A549 (cell line): ENCODE data around the gene SLC39A10. TPM values are rescaled to one million over a fixed set of nuclear protein-coding genes. Genes with fewer than 3 reads are reported as not detected.

Experiments
- ATAC-seq, 2 experiments: fragments of 200-7000 bp in 1 of 2; fragments of >200 bp in 1 of 2; cut with Nextera tagmentation in 1 of 2; cut with Tn5 transposase in 1 of 2; 3 replicates each; pipeline versions ENCODE4 v1.8.0 to v1.9.1; 2018 to 2020; ENCODE audit warnings: mild to moderate bottlenecking in 1 of 2, moderate library complexity in 1 of 2
- CTCF ChIA-PET: fragments of 300-600 bp; sonication (Branson Sonifier 250); formaldehyde crosslinking; extraction: SDS; loops from one replicate; lab custom pipeline; 2021; ENCODE audit warnings: antibody characterized with exemption, inconsistent platforms; lab: Yijun Ruan, JAX
- POLR2A ChIA-PET: fragments of 350-600 bp; formaldehyde crosslinking; extraction: SDS; loops from one replicate; lab custom pipeline; 2021; ENCODE audit warnings: antibody characterized with exemption, inconsistent platforms; lab: Yijun Ruan, JAX
- DNase-seq, 2 experiments: peaks; one replicate each; pipeline versions ENCODE4 v3.0.0 to v3.0.0-alpha.2; 2011 to 2016; ENCODE audit warnings: low read depth in 1 of 2, low spot score in 1 of 2
- FAIRE-seq: peaks from 2 replicates; lab custom pipeline; 2011; peaks lifted over from hg19 to GRCh38; lab: Jason Lieb, UNC
- H3K27ac ChIP-seq, 2 experiments: fragments of >200 bp; sonication (Bioruptor Twin); formaldehyde crosslinking; 3 replicates each; pipeline ENCODE4 v1.5.1; 2016 to 2017
- H3K4me1 ChIP-seq: fragments of >200 bp; sonication (Bioruptor Twin); formaldehyde crosslinking; 3 replicates; pipeline ENCODE4 v1.6.1; 2016
- H3K4me2 ChIP-seq: fragments of >200 bp; sonication (Bioruptor Twin); formaldehyde crosslinking; 3 replicates; pipeline ENCODE4 v1.6.1; 2016
- H3K4me3 ChIP-seq: fragments of >200 bp; sonication (Bioruptor Twin); formaldehyde crosslinking; 3 replicates; pipeline ENCODE4 v1.5.1; 2016
- H3K9me3 ChIP-seq: fragments of >200 bp; sonication (Bioruptor Twin); formaldehyde crosslinking; 3 replicates; pipeline ENCODE4 v1.6.1; 2016
- CBX8 ChIP-seq: fragments of 200-600 bp; sonication (generic); IDR thresholded peaks from 2 replicates; pipeline ENCODE4 v1.6.1; 2016
- EHMT2 ChIP-seq: fragments of 200-600 bp; sonication (generic); IDR thresholded peaks from 2 replicates; pipeline ENCODE4 v1.6.1; 2016; ENCODE audit warnings: antibody characterized with exemption, low read depth, mild to moderate bottlenecking, moderate library complexity
- EP300 ChIP-seq, 2 experiments: fragments of >200 bp; sonication (Bioruptor Twin); formaldehyde crosslinking; IDR thresholded peaks; 2 replicates in 1 of 2; 3 replicates in 1 of 2; pipeline ENCODE4 v1.6.1; 2016 to 2017
- FOXS1 ChIP-seq: fragments of 250-450 bp; sonication (Bioruptor Pico); IDR thresholded peaks from 2 replicates; pipeline ENCODE4 v1.5.0; 2020; ENCODE audit warnings: mild to moderate bottlenecking, moderate library complexity
- HOXA7 ChIP-seq: fragments of 250-450 bp; sonication (Bioruptor Pico); IDR thresholded peaks from 2 replicates; pipeline ENCODE4 v1.5.0; 2020; ENCODE audit warnings: mild to moderate bottlenecking, moderate library complexity
- HOXB13 ChIP-seq: fragments of 250-450 bp; sonication (Bioruptor Pico); IDR thresholded peaks from 2 replicates; pipeline ENCODE4 v1.5.0; 2020; ENCODE audit warnings: low read depth, mild to moderate bottlenecking, moderate library complexity
- HOXB5 ChIP-seq: fragments of 250-450 bp; sonication (Bioruptor Pico); IDR thresholded peaks from 2 replicates; pipeline ENCODE4 v1.5.0; 2020; ENCODE audit warnings: mild to moderate bottlenecking, moderate library complexity
- MAZ ChIP-seq: fragments of 150-350 bp; IDR thresholded peaks from 2 replicates; pipeline ENCODE4 v1.6.1; 2014; ENCODE audit warnings: antibody characterized with exemption, low read depth, low read length, borderline replicate concordance
- MYC ChIP-seq: IDR thresholded peaks from 2 replicates; pipeline ENCODE4 v1.6.1; 2012; ENCODE audit warnings: mild to moderate bottlenecking, inconsistent platforms, low read length, improper control_type of control experiment, borderline replicate concordance
- NR3C1 ChIP-seq: fragments of >200 bp; sonication (Bioruptor Twin); formaldehyde crosslinking; IDR thresholded peaks from 3 replicates; pipeline ENCODE4 v1.6.1; 2017
- PHF8 ChIP-seq: fragments of 200-600 bp; sonication (generic); IDR thresholded peaks from 2 replicates; pipeline ENCODE4 v1.6.1; 2016; ENCODE audit warnings: low read depth, mild to moderate bottlenecking, antibody characterized with exemption, moderate library complexity, borderline replicate concordance
- POLR2AphosphoS2 ChIP-seq: conservative IDR thresholded peaks from 2 replicates; pipeline ENCODE4 v1.6.1; 2012; ENCODE audit warnings: low read length, improper control_type of control experiment, inconsistent platforms
- RNF2 ChIP-seq: fragments of 200-600 bp; sonication (generic); IDR thresholded peaks from 2 replicates; pipeline ENCODE4 v1.6.1; 2016; ENCODE audit warnings: low read depth, mild to moderate bottlenecking, antibody characterized with exemption, moderate library complexity, borderline replicate concordance
- SREBF2 ChIP-seq: fragments of 450-650 bp; IDR thresholded peaks from 2 replicates; pipeline ENCODE4 v1.6.1; 2014; ENCODE audit warnings: mild to moderate bottlenecking, moderate library complexity
- ZNF302 ChIP-seq: fragments of 250-450 bp; sonication (Bioruptor Pico); IDR thresholded peaks from 2 replicates; pipeline ENCODE4 v1.9.0; 2021; ENCODE audit warnings: inconsistent platforms, mild to moderate bottlenecking, moderate library complexity
- WGBS: methylation state at CpG from one replicate; pipeline ENCODE4 v1.1.6; 2017; ENCODE audit errors: missing lambda C conversion rate; 5-methylcytosine and 5-hydroxymethylcytosine counted together
- polyA plus RNA-seq, 4 experiments: library from polyadenylated mRNA; depleted of rRNA in 3 of 4; stranded (reverse); fragments of >200 nt; fragmentation: RNase III in 1 of 4; extraction: RNeasy Plus Mini Kit Qiagen cat#74134 plus additional on column Dnase treatment in 1 of 4; gene quantifications; 2 replicates in 3 of 4; 3 replicates in 1 of 4; pipeline ENCODE4 v1.2.3, GENCODE V29; 2011 to 2017
- TF ChIP-seq, protein P1 (sequence below): fragments of >200 bp; sonication (Bioruptor Twin); formaldehyde crosslinking; IDR thresholded peaks from 3 replicates; pipeline ENCODE4 v1.5.1; 2016
- TF ChIP-seq, protein P2 (sequence below): IDR thresholded peaks from 2 replicates; pipeline ENCODE4 v1.6.1; 2012
- TF ChIP-seq, protein P3 (sequence below): fragments of >200 bp; sonication (Bioruptor Twin); formaldehyde crosslinking; IDR thresholded peaks from 2 replicates; pipeline ENCODE4 v1.6.1; 2016
- TF ChIP-seq, protein P4 (sequence below): fragments of 250-450 bp; sonication (Bioruptor Pico); IDR thresholded peaks from 2 replicates; pipeline ENCODE4 v1.5.0; 2020; ENCODE audit warnings: low read depth, mild to moderate bottlenecking, moderate library complexity

The SLC39A10 gene
- polyA plus RNA-seq, 2 of the 4 experiments (the other 2 are of a cell fraction): 38.4 to 42.6 TPM

DNA sequence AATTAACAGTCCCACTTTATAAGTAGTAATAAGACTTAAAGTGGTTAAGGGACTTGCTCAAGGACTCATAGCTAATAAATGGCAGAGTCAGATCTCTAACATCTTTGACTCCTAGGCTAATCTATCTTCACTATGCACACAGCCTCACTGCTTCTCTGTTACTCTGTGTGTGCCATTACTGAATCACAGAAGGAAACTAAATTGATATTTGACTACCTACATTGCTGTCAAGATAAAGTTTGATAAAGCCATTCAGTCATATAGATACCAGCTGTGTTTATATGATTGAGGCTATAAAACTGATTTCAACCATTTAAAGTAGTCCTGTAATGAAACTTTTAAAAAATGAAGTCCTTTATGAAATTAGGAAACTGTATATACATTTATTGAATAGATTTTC, 10.9 kb downstream of the SLC39A10 start:
- H3K27ac ChIP-seq: no peak overlapping the region
- CTCF ChIA-PET: no interaction called here
- H3K4me1 ChIP-seq: peaks cover 3% of the 10 kb centered on the region; the same call in 2 of the 3 replicates
- H3K9me3 ChIP-seq: no peaks in the 10 kb centered on the region
- TF ChIP-seq SREBF2: no peak
- TF ChIP-seq, protein P1, sequence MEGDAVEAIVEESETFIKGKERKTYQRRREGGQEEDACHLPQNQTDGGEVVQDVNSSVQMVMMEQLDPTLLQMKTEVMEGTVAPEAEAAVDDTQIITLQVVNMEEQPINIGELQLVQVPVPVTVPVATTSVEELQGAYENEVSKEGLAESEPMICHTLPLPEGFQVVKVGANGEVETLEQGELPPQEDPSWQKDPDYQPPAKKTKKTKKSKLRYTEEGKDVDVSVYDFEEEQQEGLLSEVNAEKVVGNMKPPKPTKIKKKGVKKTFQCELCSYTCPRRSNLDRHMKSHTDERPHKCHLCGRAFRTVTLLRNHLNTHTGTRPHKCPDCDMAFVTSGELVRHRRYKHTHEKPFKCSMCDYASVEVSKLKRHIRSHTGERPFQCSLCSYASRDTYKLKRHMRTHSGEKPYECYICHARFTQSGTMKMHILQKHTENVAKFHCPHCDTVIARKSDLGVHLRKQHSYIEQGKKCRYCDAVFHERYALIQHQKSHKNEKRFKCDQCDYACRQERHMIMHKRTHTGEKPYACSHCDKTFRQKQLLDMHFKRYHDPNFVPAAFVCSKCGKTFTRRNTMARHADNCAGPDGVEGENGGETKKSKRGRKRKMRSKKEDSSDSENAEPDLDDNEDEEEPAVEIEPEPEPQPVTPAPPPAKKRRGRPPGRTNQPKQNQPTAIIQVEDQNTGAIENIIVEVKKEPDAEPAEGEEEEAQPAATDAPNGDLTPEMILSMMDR: no peak
- no peak for TF ChIP-seq MYC
- TF ChIP-seq, protein P2, sequence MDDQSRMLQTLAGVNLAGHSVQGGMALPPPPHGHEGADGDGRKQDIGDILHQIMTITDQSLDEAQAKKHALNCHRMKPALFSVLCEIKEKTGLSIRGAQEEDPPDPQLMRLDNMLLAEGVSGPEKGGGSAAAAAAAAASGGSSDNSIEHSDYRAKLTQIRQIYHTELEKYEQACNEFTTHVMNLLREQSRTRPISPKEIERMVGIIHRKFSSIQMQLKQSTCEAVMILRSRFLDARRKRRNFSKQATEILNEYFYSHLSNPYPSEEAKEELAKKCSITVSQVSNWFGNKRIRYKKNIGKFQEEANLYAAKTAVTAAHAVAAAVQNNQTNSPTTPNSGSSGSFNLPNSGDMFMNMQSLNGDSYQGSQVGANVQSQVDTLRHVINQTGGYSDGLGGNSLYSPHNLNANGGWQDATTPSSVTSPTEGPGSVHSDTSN: no peak
- no peak for TF ChIP-seq FOXS1 (CRISPR knock-in tag)
- TF ChIP-seq, protein P3, sequence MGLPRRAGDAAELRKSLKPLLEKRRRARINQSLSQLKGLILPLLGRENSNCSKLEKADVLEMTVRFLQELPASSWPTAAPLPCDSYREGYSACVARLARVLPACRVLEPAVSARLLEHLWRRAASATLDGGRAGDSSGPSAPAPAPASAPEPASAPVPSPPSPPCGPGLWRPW: no peak
- TF ChIP-seq CBX8: no peak
- no peak for TF ChIP-seq ZNF302
- no peak overlapping the region for H3K4me2 ChIP-seq
- POLR2A ChIA-PET: no interaction called here
- ATAC-seq (no peak), FAIRE-seq (no peak), DNase-seq (no peak)
- no peak overlapping the region for H3K4me3 ChIP-seq

DNA sequence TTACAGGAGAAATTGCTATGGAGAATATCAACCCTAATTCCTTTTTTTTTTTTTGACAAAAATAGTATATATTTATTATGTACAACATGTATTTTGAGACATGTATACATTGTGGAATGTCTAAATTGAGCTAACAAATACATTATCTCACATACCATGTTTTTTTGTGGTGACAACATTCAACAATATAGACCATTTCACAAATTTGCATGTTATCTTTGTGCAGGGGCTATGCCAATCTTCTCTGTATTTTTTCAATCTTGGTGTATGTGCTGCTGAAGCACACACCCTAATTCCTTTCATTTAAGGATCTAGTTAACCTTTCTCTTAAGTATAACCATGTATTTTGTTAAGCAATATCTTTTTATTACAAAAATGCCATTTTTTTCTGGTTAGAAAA, 13.2 kb downstream of the SLC39A10 start:
- no peak for DNase-seq
- no peak for ATAC-seq
- no peaks in the 10 kb centered on the region; the same call in 2 of the 3 replicates for H3K4me1 ChIP-seq
- CTCF ChIA-PET: interaction anchor here (0.6 kb wide), 1 partner anchor 842 kb away, joined by 3 read pairs; no protein-coding TSS in a partner anchor
- TF ChIP-seq HOXA7 (CRISPR knock-in tag) (no peak), POLR2AphosphoS2 (no peak), MYC (no peak), HOXB5 (CRISPR knock-in tag) (no peak), EP300 (IDR thresholded peaks at IDR 0.05) (no peak), MAZ (no peak), PHF8 (no peak), HOXB13 (no peak), NR3C1 (no peak), EHMT2 (no peak)
- TF ChIP-seq, protein P4, sequence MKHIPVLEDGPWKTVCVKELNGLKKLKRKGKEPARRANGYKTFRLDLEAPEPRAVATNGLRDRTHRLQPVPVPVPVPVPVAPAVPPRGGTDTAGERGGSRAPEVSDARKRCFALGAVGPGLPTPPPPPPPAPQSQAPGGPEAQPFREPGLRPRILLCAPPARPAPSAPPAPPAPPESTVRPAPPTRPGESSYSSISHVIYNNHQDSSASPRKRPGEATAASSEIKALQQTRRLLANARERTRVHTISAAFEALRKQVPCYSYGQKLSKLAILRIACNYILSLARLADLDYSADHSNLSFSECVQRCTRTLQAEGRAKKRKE: no peak
- H3K9me3 ChIP-seq: no peaks in the 10 kb centered on the region
- H3K4me2 ChIP-seq: no peak overlapping the region
- no peak overlapping the region for H3K4me3 ChIP-seq
- FAIRE-seq: no peak
- POLR2A ChIA-PET: no interaction called here
- H3K27ac ChIP-seq: no peak overlapping the region

DNA sequence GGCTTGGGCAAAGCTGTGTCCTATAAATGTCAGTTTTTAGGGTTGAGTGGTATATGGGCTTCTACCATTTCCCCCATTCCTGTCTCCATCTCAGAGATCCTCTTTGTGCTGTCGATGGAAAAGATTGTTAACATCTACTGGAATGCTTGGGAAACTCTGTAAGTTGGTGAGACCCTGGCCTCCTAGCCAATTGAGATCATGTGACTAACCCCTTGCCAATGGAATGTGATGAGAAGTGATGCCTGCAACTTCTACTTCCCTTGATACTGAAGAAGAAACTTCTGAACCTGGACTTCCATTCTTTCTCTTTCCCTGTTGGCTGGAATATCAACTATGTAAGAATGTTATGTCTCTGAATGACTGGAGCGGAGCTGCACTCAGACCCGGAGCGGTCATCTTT, 14.5 kb downstream of the SLC39A10 start:
- WGBS: 63% methylated on average over 4 of the region's 4 CpGs
- DNase-seq: no peak
- no peak for ATAC-seq
- FAIRE-seq: no peak
- Histone ChIP-seq H3K4me1 (no peaks in the 10 kb centered on the region), H3K4me2 (no peak overlapping the region)
- TF ChIP-seq RNF2: no peak
- TF ChIP-seq, all 56 proteins: peak for 0
- Histone ChIP-seq H3K27ac (no peak overlapping the region), H3K9me3 (no peaks in the 10 kb centered on the region), H3K4me3 (no peak overlapping the region)
- POLR2A ChIA-PET: no interaction called here
- CTCF ChIA-PET: interaction anchor here (2.1 kb wide), 1 partner anchor 16 kb away, joined by 7 read pairs; no protein-coding TSS in a partner anchor
